Measurements from ENCODE around the gene PLPP3.

- TF ChIP-seq EZH2 (IDR thresholded peaks at IDR 0.05; ENCODE audit: borderline replicate concordance, low read length) (no peak), CTCF (IDR thresholded peaks at IDR 0.05; ENCODE audit: low read length) (no peak)
These were observed 4.7 kb upstream of the PLPP3 start for GRCh38 chr1:56583957-56584468.
